ENCODE measurements around the gene ARSB. TPM values are rescaled to one million over a fixed set of nuclear protein-coding genes. Genes with fewer than 3 reads are reported as not detected.
"Not testable (repeated sequence)": the region's sequence is repeated elsewhere in the genome, so short reads cannot be mapped to it uniquely, and the experiment has no call there.

The ARSB gene
- total RNA-seq, 1 donor from 2014 or later = 7.2 TPM

- no peak for DNase-seq (ENCODE audit: low read depth in 2 of 2)
Measured at GRCh38 chr5:78995521-78996007, 10.5 kb upstream of the ARSB start.

- no peak for DNase-seq (ENCODE audit: low read depth in 2 of 2)
Measured at GRCh38 chr5:78993165-78993564, 8.1 kb upstream of the ARSB start.

- DNase-seq (ENCODE audit: low read depth in 2 of 2) = no peak
Measured at GRCh38 chr5:78992146-78992545, 7.0 kb upstream of the ARSB start.

GRCh38 chr5:78989080-78989479, 4.0 kb upstream of the ARSB start:
- no peak for DNase-seq (ENCODE audit: low read depth in 2 of 2)

GRCh38 chr5:78985725-78986223, 664 bp upstream of the ARSB start:
- peak in 1 of 2 donors; percentile 46 for DNase-seq (ENCODE audit: low read depth in 2 of 2)

GRCh38 chr5:78984439-78985115, 533 bp downstream of the ARSB start:
- peak; percentile 47 to 81 for DNase-seq (ENCODE audit: low read depth in 2 of 2)

GRCh38 chr5:78983601-78984438, 1.3 kb downstream of the ARSB start:
- DNase-seq (ENCODE audit: low read depth in 2 of 2) = peak in 1 of 2 donors; percentile 60

GRCh38 chr5:78983194-78983593, 1.9 kb downstream of the ARSB start:
- DNase-seq (ENCODE audit: low read depth in 2 of 2) = not testable (repeated sequence)

- no peak for DNase-seq (ENCODE audit: low read depth in 2 of 2)
Measured at GRCh38 chr5:78979909-78980308, 5.2 kb downstream of the ARSB start.

GRCh38 chr5:78979117-78979742, 5.9 kb downstream of the ARSB start:
- no peak for DNase-seq (ENCODE audit: low read depth in 2 of 2)

- DNase-seq (ENCODE audit: low read depth in 2 of 2) = no peak
Measured at GRCh38 chr5:78975035-78975434, 10.1 kb downstream of the ARSB start.

GRCh38 chr5:78974601-78975000, 10.5 kb downstream of the ARSB start:
- DNase-seq (ENCODE audit: low read depth in 2 of 2) = no peak

GRCh38 chr5:78974011-78974410, 11.1 kb downstream of the ARSB start:
- DNase-seq (ENCODE audit: low read depth in 2 of 2) = no peak

GRCh38 chr5:78972654-78973428, 12.3 kb downstream of the ARSB start:
- DNase-seq (ENCODE audit: low read depth in 2 of 2) = peak; percentile 96

- no peak for DNase-seq (ENCODE audit: low read depth in 2 of 2)
Measured at GRCh38 chr5:78971998-78972397, 13.1 kb downstream of the ARSB start.

GRCh38 chr5:78968781-78969180, 16.3 kb downstream of the ARSB start:
- DNase-seq (ENCODE audit: low read depth in 2 of 2) = no peak

- DNase-seq (ENCODE audit: low read depth in 2 of 2) = peak; percentile 67 to 75
Measured at GRCh38 chr5:78964889-78965288, 20.2 kb downstream of the ARSB start.

- DNase-seq (ENCODE audit: low read depth in 2 of 2) = no peak
Measured at GRCh38 chr5:78961743-78962142, 23.4 kb downstream of the ARSB start.

GRCh38 chr5:78959767-78960166, 25.3 kb downstream of the ARSB start:
- DNase-seq (ENCODE audit: low read depth in 2 of 2) = no peak

GRCh38 chr5:78958672-78959445, 26.3 kb downstream of the ARSB start:
- DNase-seq (ENCODE audit: low read depth in 2 of 2) = no peak
